Peyer's patch (tissue), 4 donors: Measurements from ENCODE around the gene COL9A3.

ENCODE experiments used
- POLR2A ChIP-seq, 2 donors: fragments of 450-650 bp; IDR thresholded peaks; one replicate each; pipeline ENCODE4 v1.5.1; 2017; ENCODE audit warnings: antibody characterized with exemption in 2 of 2, mild to moderate bottlenecking in 2 of 2, moderate library complexity in 2 of 2
- TF ChIP-seq, protein P1 (sequence below), 6 experiments: fragments of 450-650 bp in 4 of 6; fragments of 200-600 bp in 2 of 6; sonication (generic) in 1 of 6; IDR thresholded peaks; one replicate each; pipeline ENCODE4 v1.5.1; 2017 to 2019; ENCODE audit warnings: antibody characterized with exemption in 6 of 6, mild to moderate bottlenecking in 3 of 6, moderate library complexity in 1 of 6

DNA sequence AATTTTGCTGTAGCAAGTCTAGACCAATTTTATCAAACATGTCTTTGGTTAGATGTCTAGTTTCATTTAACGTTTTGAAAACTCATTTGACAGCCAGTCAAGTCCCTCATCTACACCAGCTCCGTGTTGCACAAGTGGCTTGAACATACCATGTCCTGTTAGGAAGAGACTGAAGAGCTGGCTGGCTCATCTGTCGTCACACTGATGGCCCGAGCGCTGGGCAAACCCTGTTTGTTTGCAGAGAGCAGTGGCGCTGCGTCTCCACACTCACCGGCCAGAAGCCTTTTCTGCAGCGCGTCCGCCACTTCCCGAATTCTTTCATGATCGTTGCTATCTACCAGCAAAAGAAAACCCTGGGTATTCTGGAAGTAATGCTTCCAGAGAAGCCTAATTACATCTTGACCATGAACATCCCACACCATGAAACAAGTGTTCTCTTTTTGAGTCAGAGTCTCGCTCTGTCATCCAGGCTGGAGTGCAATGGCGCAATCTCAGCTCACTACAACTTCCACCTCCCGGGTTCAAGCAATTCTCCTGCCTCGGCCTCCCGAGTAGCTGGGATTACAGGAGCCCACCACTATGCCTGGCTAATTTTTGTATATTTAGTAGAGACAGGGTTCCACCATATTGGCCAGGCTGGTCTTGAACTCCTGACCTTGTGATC is 55.5 kb downstream of the COL9A3 start:
- TF ChIP-seq, protein P1, sequence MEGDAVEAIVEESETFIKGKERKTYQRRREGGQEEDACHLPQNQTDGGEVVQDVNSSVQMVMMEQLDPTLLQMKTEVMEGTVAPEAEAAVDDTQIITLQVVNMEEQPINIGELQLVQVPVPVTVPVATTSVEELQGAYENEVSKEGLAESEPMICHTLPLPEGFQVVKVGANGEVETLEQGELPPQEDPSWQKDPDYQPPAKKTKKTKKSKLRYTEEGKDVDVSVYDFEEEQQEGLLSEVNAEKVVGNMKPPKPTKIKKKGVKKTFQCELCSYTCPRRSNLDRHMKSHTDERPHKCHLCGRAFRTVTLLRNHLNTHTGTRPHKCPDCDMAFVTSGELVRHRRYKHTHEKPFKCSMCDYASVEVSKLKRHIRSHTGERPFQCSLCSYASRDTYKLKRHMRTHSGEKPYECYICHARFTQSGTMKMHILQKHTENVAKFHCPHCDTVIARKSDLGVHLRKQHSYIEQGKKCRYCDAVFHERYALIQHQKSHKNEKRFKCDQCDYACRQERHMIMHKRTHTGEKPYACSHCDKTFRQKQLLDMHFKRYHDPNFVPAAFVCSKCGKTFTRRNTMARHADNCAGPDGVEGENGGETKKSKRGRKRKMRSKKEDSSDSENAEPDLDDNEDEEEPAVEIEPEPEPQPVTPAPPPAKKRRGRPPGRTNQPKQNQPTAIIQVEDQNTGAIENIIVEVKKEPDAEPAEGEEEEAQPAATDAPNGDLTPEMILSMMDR (IDR thresholded peaks at IDR 0.05) = no peak
- no peak for TF ChIP-seq POLR2A (IDR thresholded peaks at IDR 0.05)
